ENCODE measurements around the gene LILRB3. TPM values are rescaled to one million over a fixed set of nuclear protein-coding genes. Genes with fewer than 3 reads are reported as not detected.
"Not testable (repeated sequence)": the region's sequence is repeated elsewhere in the genome, so short reads cannot be mapped to it uniquely, and the experiment has no call there.

Gene LILRB3
- total and polyA plus RNA-seq, 2 donors (not counting 1 experiment from before 2014, with no cell fraction given), result not detected

GRCh38 chr19:54218960-54219661 is 3.7 kb downstream of the LILRB3 start:
- Histone ChIP-seq H3K4me2 (ENCODE audit: extremely low read depth, insufficient read depth, low read length) (no peak overlapping the region), H3K9ac (ENCODE audit: insufficient read depth, low read length) (no peak overlapping the region), H3K4me1 (ENCODE audit: control insufficient read depth, extremely low read depth, insufficient read depth, low read length) (no peaks in the 10 kb centered on the region), H3K4me3 (replicated peaks in 1 of 4; ENCODE audit: control extremely low read depth in 1 of 4, insufficient read depth in 1 of 4, low read depth in 3 of 4, low read length in 4 of 4) (no peak overlapping the region), H3K27ac (ENCODE audit: insufficient read depth, low read length) (no peak overlapping the region), H4K20me1 (ENCODE audit: control insufficient read depth, extremely low read depth, insufficient read depth, low read length) (no peaks in the 10 kb centered on the region), H3K36me3 (ENCODE audit: control insufficient read depth, insufficient read depth, low read length) (peaks cover 3% of the 10 kb centered on the region), H3K79me2 (ENCODE audit: control insufficient read depth, insufficient read depth, low read length) (no peaks in the 10 kb centered on the region), H3K9me3 (ENCODE audit: control insufficient read depth, insufficient read depth, low read depth, low read length) (no peaks in the 10 kb centered on the region), H2AFZ (ENCODE audit: low read length) (no peak overlapping the region), H3K27me3 (ENCODE audit: control insufficient read depth, insufficient read depth, low read length) (no peaks in the 10 kb centered on the region)
- DNase-seq (ENCODE audit: low read depth in 2 of 2), result no peak
- TF ChIP-seq CTCF (conservative IDR thresholded peaks at IDR 0.05 in 1 of 2, IDR thresholded peaks at IDR 0.05 in 1 of 2; ENCODE audit: low read depth in 1 of 2, low read length in 2 of 2) (no peak), EZH2 (IDR thresholded peaks at IDR 0.05; ENCODE audit: low read length, missing control alignments) (no peak)

- peaks cover 3% of the 10 kb centered on the region for H3K36me3 ChIP-seq (ENCODE audit: control insufficient read depth, insufficient read depth, low read length)
- no peak overlapping the region for H3K9ac ChIP-seq (ENCODE audit: insufficient read depth, low read length)
- no peaks in the 10 kb centered on the region for H3K79me2 ChIP-seq (ENCODE audit: control insufficient read depth, insufficient read depth, low read length)
- no peak overlapping the region for H3K4me2 ChIP-seq (ENCODE audit: extremely low read depth, insufficient read depth, low read length)
- no peak for DNase-seq (ENCODE audit: low read depth in 2 of 2)
- no peaks in the 10 kb centered on the region for H3K9me3 ChIP-seq (ENCODE audit: control insufficient read depth, insufficient read depth, low read depth, low read length)
- TF ChIP-seq EZH2 (IDR thresholded peaks at IDR 0.05; ENCODE audit: low read length, missing control alignments) (no peak), CTCF (conservative IDR thresholded peaks at IDR 0.05 in 1 of 2, IDR thresholded peaks at IDR 0.05 in 1 of 2; ENCODE audit: low read depth in 1 of 2, low read length in 2 of 2) (no peak)
- no peaks in the 10 kb centered on the region for H4K20me1 ChIP-seq (ENCODE audit: control insufficient read depth, extremely low read depth, insufficient read depth, low read length)
- no peaks in the 10 kb centered on the region for H3K27me3 ChIP-seq (ENCODE audit: control insufficient read depth, insufficient read depth, low read length)
- no peak overlapping the region for H3K4me3 ChIP-seq (replicated peaks in 1 of 4; ENCODE audit: control extremely low read depth in 1 of 4, insufficient read depth in 1 of 4, low read depth in 3 of 4, low read length in 4 of 4)
- no peak overlapping the region for H3K27ac ChIP-seq (ENCODE audit: insufficient read depth, low read length)
- no peaks in the 10 kb centered on the region for H3K4me1 ChIP-seq (ENCODE audit: control insufficient read depth, extremely low read depth, insufficient read depth, low read length)
- no peak overlapping the region for H2AFZ ChIP-seq (ENCODE audit: low read length)
These were observed 4.5 kb downstream of the LILRB3 start for GRCh38 chr19:54218259-54218658.

- H3K9ac ChIP-seq (ENCODE audit: insufficient read depth, low read length); H4K20me1 ChIP-seq (ENCODE audit: control insufficient read depth, extremely low read depth, insufficient read depth, low read length); H3K27ac ChIP-seq (ENCODE audit: insufficient read depth, low read length); H2AFZ ChIP-seq (ENCODE audit: low read length); H3K4me3 ChIP-seq (replicated peaks in 1 of 4; ENCODE audit: control extremely low read depth in 1 of 4, insufficient read depth in 1 of 4, low read depth in 3 of 4, low read length in 4 of 4); DNase-seq (ENCODE audit: low read depth in 2 of 2); H3K4me1 ChIP-seq (ENCODE audit: control insufficient read depth, extremely low read depth, insufficient read depth, low read length); H3K36me3 ChIP-seq (ENCODE audit: control insufficient read depth, insufficient read depth, low read length); H3K9me3 ChIP-seq (ENCODE audit: control insufficient read depth, insufficient read depth, low read depth, low read length); H3K4me2 ChIP-seq (ENCODE audit: extremely low read depth, insufficient read depth, low read length); H3K27me3 ChIP-seq (ENCODE audit: control insufficient read depth, insufficient read depth, low read length); H3K79me2 ChIP-seq (ENCODE audit: control insufficient read depth, insufficient read depth, low read length): not testable (repeated sequence)
These were observed 5.1 kb downstream of the LILRB3 start for GRCh38 chr19:54217517-54218247.
